ENCODE data around the gene FBXO41.

GRCh38 chr2:73257425-73258125 lies 26.7 kb downstream of the FBXO41 start:
- TF ChIP-seq CTCF (conservative IDR thresholded peaks at IDR 0.05) (no peak), ZFX (IDR thresholded peaks at IDR 0.05) (no peak)
